NCI-H1417 (cell line): ENCODE data around the gene ERI3.
A peak's percentile ranks its signal among the peaks of the same experiment; 100 is the strongest.

Experiments used
- DNase-seq, 3 experiments: peaks; one replicate each; lab custom pipeline; 2025; lab: John Stamatoyannopoulos, UW

The ERI3 gene

GRCh38 chr1:44351289-44351688 is 3.8 kb downstream of the ERI3 start:
- DNase-seq = no peak

DNA sequence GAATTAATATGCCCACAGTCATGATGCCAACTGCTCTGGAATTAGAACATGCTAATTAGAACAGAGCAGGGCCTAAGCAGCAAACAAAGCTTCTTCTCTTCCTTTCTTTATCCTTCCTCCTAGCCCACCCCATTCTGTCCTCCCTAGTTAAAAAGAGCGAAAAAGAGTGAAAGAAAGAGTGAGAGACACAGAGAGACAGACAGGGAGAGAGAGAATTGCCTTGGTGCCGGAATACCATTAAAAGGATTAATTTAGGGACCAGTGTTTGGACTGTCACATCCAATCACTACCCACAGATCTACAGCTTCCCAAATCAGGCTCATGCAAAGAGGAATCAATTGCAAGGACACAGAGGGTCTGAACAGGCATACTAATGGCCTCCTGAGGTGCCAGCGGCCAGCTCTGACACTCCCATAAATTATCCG is 7.0 kb downstream of the ERI3 start:
- DNase-seq = peak in 1 of 3 experiments; percentile 41

DNA sequence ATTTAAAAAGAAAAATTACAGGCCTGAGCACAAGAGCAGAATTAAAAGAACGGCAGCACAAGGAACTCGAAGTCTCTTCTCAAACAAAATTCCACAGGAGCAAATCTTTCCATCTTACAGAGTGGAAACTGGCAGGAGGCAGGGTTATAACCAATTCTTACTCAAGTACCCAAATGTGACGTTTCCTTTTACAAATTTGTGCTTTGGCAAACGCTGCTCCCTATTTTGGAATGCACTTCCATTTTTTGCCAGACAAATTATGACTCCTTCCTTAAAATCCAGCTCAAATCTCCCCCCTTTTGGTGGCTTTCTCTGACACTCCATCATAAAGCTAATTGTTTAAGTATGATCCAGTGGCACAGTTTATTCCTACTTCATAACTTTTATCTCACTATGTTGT is 7.8 kb downstream of the ERI3 start:
- DNase-seq = no peak

DNA sequence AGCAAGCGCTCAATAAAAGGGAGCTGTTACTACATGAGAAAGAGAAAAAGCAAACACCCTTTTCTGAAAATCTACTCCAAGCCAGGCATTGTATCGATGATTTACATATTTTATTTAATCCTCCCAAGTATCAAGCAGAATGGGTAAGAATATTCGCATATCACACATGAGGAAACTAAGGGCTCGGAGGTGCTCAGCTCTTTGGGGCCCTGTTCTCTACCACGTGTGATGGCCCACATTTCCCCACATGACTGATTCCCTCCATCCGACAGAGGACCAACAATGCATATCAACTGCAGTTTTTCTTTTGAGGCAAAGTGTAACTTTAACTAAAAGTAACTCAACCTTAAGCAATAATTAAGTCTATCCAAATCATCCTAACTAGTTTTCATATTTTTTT is 8.2 kb downstream of the ERI3 start:
- DNase-seq = no peak

GRCh38 chr1:44346184-44346583 is 8.9 kb downstream of the ERI3 start:
- DNase-seq = no peak

GRCh38 chr1:44345187-44345775 is 9.8 kb downstream of the ERI3 start:
- no peak for DNase-seq

GRCh38 chr1:44339731-44340130 is 15.3 kb downstream of the ERI3 start:
- DNase-seq = peak in 2 of 3 experiments; percentile 52 to 82

DNA sequence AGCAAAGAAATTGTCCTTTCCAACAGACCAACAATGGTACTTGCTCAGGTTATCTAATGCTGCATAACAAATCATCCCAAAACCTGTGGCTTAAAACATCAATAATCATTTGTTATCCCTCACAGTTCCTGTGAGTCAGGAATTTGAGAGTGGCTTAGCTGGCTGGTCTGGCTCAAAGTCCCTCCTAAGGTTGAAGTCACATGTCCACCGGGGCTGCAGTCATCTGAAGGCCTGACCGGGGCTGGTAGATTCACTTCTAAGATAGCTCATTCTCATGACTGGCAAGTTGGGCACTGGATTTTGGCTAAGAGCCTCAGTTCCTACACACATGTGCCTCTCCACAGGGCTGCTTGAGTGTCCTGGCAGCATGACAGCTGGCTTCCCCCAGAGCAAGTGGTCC is 16.9 kb downstream of the ERI3 start:
- no peak for DNase-seq

- DNase-seq = no peak
Measured at GRCh38 chr1:44336668-44337067, 18.4 kb downstream of the ERI3 start.

DNA sequence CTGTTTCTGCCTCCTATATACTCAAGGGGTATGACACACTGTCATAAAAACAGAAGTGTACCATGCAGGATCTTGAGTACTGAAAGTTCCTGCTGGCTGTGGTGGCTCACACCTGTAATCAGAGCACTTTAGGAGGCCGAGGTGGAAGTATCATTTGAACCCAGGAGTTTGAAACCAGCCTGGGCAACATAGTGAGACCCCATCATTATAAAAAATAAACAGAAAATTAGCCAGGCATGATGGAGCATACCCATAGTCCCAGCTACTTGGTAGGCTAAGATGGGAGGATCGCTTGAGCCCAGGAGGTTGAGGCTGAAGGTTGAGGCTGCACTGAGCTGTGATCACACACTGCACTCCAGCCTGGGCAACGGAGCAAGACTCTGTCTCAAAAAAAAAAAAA is 20.1 kb downstream of the ERI3 start:
- DNase-seq = no peak

GRCh38 chr1:44333376-44333775 is 21.7 kb downstream of the ERI3 start:
- no peak for DNase-seq

DNA sequence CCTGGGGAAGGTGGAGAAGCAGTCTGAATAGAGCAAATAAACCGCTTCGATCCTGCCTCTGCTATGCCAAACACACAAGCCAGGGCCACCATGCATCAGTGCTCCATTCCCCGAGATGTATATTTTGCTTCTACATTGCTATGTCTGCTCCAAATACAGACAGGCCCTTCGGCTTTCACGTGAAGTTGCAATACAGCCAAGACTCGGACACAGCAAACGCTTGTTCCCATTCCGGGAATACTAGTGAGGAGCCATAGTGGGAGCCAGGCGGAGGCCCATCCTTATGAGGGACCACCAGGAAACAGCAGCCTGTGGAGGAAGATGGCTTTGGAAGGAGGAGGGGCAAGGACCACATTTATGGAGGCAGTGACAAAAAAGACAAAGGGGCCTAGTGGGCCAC is 22.6 kb downstream of the ERI3 start:
- no peak for DNase-seq

DNA sequence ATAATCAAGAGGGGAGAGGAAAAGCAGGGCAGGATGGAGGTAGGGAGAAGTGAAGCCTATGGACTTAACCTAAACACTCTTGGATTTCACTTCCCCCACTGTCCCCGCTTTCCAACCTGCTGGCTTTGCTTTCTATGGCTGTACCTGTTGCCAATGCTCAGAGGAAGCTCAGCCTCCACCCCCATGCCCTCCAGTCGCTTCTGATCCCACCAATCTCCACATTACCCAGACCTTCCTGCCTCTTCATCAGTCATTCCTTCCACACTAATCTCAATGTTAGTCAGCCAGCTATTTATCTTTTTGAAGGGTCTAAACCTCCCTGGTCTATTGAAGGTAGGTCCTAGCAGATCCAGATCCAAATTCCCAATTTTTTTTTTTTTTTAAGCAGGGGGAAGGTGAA is 24.1 kb downstream of the ERI3 start:
- no peak for DNase-seq

DNA sequence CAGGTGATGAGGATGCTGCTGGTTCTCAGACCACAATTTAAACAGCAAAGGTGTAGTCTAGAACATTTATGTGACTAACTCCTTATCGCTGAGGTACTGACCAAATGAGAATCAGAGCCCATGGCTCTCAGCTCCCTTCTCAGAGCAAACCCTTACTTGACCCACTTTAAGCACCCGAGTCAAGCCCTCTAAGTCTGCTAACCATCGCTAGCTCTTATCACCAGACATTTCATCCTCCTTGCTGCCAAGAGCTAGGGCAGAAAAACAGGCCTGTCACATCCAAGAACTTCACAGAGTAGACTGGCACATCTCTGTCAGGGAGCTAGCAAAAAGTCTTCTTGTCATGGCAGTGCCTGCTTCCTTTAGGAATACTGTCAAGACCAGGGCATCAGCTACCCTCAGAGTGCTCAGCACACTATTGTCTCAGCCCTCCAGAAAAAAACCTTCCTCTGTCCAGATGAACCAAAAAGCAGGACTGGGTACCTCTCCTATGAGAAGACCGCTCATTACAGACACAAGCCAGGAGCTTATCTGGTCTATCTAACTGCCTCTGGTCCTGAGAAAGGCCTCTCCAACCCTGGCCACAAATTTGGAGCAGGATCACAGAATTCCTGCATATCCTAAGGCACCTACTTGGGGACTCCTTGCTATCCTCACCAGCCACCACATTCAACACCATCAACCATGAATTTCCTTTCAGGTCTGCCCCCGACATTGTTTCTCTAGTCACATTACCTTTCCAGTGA is 26.2 kb downstream of the ERI3 start:
- no peak for DNase-seq

DNA sequence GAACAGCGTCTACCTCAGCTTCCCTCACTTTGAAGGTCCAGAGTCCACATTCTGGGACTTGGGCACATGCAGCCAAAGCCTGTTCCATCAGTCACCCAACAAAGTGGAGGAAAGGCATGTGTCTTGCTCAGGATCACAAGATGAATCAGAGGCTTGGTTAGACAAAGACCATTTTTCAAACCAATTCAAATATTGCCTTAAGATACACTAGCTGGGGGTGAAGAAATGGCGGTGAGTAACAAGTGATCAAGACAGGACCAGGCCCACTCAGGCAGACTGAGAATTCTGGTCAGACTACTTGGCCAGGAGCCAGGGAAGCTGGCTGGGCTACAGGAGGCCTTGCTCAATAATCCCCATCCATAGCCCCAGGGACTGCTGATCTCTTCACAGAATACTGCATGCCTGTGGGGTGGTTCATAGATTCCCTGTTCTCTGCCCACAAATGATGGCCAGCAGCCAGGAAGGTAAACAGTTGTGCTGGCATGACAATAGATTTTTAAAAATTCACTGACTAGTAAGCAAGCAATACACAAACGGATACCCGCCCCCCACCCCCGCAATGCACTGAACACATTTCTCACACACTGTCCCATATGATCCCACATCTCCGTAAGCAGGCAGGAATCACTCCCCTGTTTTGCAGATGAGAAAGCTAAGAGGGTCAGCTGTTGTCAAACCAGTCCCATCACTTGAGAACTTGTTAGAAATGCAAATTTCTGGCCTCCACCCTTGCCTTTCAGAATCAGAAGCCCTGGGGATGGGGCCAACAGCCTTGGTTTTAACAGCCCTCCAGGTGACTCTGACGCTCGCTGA is 27.2 kb downstream of the ERI3 start:
- DNase-seq = peak; percentile 44 to 95 (median 75)

DNA sequence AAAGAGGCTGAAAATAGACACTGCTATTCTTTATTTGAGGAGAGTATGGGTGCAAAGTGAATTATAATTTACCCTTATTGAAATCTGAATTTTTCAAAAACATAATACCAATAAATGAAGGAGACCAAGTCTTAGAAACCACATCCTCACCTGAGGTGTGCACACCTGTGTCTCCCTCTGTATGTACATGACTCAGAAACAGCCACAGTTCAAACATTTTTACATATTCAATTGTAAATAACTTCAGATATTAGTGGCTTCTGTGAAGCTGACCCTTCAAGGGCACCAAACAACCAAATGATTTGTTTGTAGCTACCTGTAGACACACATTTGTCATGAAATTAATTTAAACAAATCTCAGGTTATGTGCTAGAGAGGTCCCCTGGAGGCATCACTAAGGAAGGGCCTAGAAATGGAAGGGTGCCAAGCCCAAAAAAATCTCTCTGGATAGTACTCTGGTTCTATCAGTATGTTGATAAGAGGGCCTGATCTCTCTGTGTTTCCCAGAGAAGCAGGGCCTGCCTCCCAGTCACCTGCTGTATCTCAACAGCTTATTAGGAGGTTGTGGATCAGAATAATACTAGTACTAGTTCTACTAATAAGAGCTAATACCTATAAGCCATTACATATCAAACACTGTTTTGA is 28.1 kb downstream of the ERI3 start:
- DNase-seq = peak in 1 of 3 experiments; percentile 33

- DNase-seq = peak in 1 of 3 experiments; percentile 64
Measured at GRCh38 chr1:44326024-44326701, 28.9 kb downstream of the ERI3 start.

DNA sequence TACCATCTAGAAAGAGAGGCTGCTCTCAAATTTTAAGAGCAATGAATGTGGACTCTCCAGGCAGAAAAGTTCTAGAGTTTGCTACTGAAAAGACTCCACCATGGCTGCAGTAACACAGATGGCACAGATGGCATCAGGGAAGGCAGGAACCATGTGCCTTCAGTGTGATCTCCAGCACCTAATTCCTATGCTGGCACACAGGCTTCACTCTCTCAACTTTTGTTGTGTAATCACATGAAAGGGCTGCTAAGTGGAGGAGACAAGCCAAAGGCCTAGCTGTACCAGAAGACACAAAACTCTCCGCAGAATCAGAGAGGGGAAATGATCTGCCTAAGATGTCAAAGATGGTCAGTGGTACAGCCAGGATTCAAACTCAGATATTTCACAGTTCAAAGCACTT is 31.1 kb downstream of the ERI3 start:
- DNase-seq = no peak

DNA sequence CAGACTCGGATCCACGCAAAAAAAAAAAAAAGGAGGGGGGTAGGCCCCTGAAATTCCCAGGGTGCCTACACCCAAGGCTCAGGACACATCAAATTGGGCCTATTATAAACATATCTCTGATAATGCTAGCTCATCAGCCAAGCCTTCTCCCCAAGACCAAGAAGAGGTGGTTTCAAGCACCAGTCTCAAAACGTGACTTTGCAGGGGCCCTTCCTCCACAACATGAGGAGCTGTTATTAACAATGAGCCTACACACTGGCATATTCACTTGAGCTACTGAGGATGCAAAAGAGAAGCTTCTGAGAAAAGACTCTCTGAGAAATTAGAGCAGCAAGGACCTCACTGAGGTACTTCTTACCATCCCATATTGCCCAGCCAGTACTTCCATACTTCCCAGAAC is 32.7 kb downstream of the ERI3 start:
- DNase-seq = no peak

- DNase-seq = no peak
Measured at GRCh38 chr1:44321466-44321865, 33.6 kb downstream of the ERI3 start.

GRCh38 chr1:44318097-44319088 is 36.7 kb downstream of the ERI3 start:
- DNase-seq = peak; percentile 13 to 69 (median 50)
